SK-MEL-5 (cell line): ENCODE measurements around the gene LCN6. TPM values are rescaled to one million over a fixed set of nuclear protein-coding genes. Genes with fewer than 3 reads are reported as not detected.
"Not testable (repeated sequence)": the region's sequence is repeated elsewhere in the genome, so short reads cannot be mapped to it uniquely, and the experiment has no call there.

ENCODE experiments used
- DNase-seq: peaks from one replicate; pipeline ENCODE4 v3.0.0-alpha.2; 2016; ENCODE audit warnings: low read depth, low spot score
- in situ Hi-C: cut with HindIII; loops from 2 replicates; pipeline ENCODE4 v1.10.0; 2016; ENCODE audit warnings: low sequenced_read_pairs, high pct_unique_total_duplicates, low pct_unique_long_range_greater_than_20kb
- total RNA-seq: library from RNA; depleted of rRNA; stranded (reverse); fragments of >200 nt; shearing (Covaris generic); gene quantifications from 2 replicates; pipeline ENCODE4 v1.2.3, GENCODE V29; 2014

Gene LCN6
- total RNA-seq, 1 experiment from 2014 or later: not detected

DNA sequence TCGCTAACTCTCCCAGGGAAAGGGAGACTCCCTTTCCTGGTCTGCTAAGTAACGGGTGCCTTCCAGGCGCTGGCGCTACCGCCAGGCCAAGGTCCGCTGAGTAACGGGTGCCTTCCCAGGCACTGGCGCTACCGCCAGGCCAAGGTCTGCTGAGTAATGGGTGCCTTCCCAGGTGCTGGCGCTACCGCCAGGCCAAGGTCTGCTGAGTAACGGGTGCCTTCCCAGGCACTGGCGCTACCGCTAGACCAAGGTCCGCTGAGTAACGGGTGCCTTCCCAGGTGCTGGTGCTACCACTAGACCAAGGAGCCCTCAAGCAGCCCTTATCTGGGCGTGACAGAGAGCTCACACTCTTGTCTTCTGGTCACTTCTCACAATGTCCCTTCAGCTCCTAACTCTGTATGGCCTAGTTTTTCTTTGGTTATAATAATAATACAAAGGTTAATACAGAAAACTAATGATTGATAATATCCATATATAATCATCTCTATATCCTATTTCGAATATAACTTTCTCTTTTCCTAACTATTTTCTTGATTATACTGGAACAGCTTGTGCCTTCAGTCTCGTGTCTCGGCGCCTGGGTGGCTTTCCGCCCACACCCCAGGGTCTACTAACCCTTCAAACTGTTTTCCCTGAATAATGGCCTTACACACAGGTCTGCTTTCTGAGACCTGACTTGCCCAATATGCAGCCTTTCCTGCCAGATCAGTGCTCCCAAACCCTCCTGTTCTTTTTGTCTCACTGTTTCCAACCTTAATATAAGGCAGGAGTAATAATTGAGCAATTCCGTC, 37.4 kb upstream of the LCN6 start:
- in situ Hi-C loops: not testable (repeated sequence)

GRCh38 chr9:136784997-136785361, 36.7 kb upstream of the LCN6 start:
- in situ Hi-C loops: no loop called here
- DNase-seq: no peak

More for the DNA sequence above, 37.4 kb upstream of the LCN6 start:
- DNase-seq: not testable (repeated sequence)

DNA sequence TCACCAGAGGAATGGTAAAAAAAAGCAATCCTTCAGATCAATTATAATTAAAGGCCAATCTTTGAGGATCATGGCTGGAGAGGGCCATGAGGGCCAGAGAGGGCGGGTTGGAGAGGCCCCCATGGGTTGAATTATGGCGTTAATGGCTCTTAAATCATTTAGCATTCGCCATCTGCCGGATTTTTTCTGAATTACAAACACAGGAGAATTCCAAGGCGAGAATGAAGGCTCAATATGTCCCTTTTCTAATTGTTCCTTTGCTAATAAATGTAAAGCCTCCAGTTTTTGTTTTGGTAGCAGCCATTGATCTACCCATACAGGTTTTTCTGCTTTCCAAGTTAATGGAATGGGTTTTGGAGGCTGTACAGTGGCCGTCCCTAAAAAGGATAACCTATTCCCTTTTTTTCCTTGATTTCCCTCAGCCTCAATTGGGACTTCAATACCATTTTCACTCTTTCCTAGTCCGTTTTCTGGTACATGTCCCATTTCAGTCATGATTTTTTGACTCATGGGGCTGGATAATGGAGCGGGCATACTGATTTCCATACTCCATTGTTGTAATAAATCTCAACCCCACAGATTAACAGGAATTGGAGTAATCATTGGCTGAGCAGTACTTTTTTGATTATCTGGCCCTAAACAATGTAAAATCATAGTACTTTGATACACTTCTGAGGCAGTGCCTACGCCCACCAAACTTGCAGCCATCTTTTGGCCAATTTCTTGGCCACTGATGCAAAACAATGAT, 36.1 kb upstream of the LCN6 start:
- in situ Hi-C loops: no loop called here
- peak; percentile 71 for DNase-seq

DNA sequence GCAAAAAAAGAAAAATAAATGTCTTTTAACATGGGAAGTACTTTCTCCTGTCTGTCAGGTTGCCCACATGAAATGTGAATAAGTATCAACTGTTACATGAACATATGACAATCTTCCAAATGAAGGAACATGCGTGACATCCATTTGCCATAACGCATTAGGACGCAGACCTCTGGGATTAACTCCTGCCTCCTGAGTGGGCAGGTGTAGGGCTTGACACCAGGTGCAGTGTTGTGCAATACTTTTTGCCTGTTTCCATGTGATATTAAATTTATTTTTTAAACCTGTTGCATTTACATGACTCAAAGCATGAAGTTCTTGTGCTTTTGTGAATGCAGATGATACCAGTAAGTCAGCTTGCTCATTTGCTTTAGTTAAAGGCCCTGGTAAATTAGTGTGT, 34.1 kb upstream of the LCN6 start:
- in situ Hi-C loops: no loop called here
- DNase-seq: no peak

DNA sequence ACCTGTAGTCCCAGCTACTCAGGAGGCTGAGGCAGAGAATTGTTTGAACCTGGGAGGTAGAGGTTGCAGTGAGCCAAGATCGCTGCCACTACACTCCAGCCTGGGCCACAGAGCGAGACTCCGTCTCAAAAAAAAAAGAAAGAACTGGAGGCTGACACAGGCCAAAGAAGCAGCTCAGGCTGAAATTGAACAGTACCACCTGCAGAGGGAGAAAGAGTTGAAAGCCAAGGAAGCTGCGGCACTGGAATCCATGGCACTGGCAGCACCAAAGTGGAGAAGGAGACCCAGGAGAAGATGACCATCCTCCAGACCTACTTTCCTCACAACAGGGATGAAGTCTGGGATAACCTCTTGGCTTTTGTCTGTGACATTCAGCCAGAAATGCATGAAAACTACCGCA, 31.5 kb upstream of the LCN6 start:
- in situ Hi-C loops: no loop called here

GRCh38 chr9:136777359-136777758, 29.0 kb upstream of the LCN6 start:
- in situ Hi-C loops: no loop called here

More for the DNA sequence above, 31.5 kb upstream of the LCN6 start:
- no peak for DNase-seq

DNA sequence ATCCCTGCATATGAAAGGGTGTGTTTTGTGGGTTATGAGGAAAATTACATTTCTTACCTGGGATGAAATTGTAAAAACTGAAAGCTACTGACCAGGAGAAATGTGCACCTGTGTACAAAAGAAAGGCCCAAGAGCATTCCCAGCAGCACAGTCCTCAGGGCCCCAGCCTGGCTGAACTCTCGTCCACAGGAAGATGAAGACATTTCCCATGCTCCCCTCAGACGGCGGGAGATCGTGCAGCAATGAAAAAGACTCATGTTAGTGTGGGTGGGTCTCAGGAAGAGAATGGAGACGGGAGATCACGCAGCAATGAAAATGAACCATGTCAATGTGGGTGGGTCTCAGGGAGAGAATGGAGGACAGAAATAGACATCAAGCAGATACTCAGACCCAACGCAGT, 28.6 kb upstream of the LCN6 start:
- DNase-seq: no peak
- in situ Hi-C loops: no loop called here

More at GRCh38 chr9:136777359-136777758, 29.0 kb upstream of the LCN6 start:
- DNase-seq: no peak

DNA sequence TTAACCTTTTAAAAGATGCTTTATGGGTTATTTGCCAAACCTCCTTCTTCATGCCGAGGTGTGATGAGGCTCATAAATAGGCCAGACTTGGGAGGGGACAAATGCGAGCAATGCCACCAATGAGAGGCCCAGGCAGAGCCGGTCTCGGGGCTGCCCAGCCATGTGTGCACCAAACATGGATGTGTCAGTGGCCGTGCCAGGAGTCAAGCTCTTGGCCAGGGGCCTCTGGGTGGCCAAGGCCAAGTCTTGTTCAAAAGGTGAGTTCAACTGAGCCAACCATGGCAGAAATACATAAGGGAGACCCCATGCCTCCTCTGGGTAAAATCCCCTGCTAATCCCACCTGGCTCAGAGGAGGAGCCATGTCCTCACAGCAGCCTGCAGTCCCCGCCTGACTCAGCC, 26.9 kb upstream of the LCN6 start:
- no peak for DNase-seq
- in situ Hi-C loops: no loop called here

- no peak for DNase-seq
- in situ Hi-C loops: no loop called here
Measured at GRCh38 chr9:136774416-136775045, 26.2 kb upstream of the LCN6 start.

GRCh38 chr9:136773386-136774044, 25.2 kb upstream of the LCN6 start:
- DNase-seq: peak; percentile 57
- in situ Hi-C loops: no loop called here

- in situ Hi-C loops: no loop called here
- no peak for DNase-seq
Measured at GRCh38 chr9:136771907-136772415, 23.6 kb upstream of the LCN6 start.

GRCh38 chr9:136769710-136770191, 21.4 kb upstream of the LCN6 start:
- DNase-seq: peak; percentile 64
- in situ Hi-C loops: no loop called here

GRCh38 chr9:136766410-136767120, 18.2 kb upstream of the LCN6 start:
- peak; percentile 62 for DNase-seq
- in situ Hi-C loops: not testable (repeated sequence)

DNA sequence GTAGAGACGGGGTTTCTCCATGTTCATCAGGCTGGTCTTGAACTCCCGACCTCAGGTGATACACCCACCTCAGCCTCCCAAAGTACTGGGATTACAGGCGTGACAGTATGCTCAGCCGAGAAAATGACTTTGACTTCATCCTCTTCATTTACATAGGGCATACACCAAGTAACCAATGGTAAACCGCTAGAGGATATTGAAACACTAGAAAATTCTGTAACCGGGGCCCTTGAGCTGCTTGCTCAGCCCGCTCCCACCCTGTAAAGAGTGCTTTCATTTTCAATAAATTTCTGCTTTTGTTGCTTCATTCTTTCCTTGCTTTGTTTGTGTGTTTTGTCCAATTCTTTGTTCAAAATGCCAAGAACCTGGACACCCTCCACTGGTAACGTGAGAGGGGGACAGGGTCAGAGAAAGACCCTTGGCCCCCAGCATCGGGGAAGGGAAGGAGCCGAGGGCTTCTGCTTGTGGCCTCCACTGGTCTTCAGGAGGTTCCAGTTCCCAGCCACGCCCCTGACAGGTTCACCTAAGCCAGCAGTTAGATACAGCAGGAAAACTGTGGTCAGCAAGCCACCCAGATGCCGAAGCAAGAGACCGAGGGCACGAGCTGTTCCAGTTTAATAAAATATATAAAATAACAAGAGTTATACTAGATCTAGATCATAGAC, 17.6 kb upstream of the LCN6 start:
- DNase-seq, in situ Hi-C loops: not testable (repeated sequence)

DNA sequence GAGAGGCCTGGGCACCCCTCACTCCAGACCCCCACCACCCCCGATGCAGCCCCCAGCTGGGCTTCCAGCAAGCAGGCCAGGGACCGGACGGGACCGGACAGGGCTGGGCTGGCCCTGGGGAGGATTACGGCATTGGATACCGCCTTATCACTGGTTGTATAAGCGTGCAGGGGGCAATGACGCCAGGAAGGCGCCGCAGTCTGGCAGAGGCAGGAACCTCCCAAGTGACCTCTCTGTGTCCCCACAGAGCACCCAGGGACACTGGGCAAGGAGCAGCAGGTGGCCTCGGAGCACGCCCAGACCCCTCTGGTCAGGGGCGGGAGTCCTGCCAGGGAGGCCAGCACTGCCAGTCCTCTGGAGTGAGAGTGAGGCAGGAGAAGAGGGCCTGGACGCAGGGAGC, 16.7 kb upstream of the LCN6 start:
- in situ Hi-C loops: no loop called here
- DNase-seq: no peak

GRCh38 chr9:136764301-136764891, 16.1 kb upstream of the LCN6 start, which contains the start of gene LCN15:
TSS of gene LCN15 (minus strand) at chr9:136764518. CDS start at chr9:136764488, 30 bp downstream.
- in situ Hi-C loops: no loop called here
- DNase-seq: no peak
